Measurements from ENCODE around the gene RTN4RL2. TPM values are rescaled to one million over a fixed set of nuclear protein-coding genes. Genes with fewer than 3 reads are reported as not detected.

RTN4RL2 gene
- total and polyA plus RNA-seq, 9 of the 15 experiments (the other 6 are each of a cell fraction or from before 2014, with no cell fraction given): 0.06 to 1.9 (median 0.34) TPM; not detected in 4

DNA sequence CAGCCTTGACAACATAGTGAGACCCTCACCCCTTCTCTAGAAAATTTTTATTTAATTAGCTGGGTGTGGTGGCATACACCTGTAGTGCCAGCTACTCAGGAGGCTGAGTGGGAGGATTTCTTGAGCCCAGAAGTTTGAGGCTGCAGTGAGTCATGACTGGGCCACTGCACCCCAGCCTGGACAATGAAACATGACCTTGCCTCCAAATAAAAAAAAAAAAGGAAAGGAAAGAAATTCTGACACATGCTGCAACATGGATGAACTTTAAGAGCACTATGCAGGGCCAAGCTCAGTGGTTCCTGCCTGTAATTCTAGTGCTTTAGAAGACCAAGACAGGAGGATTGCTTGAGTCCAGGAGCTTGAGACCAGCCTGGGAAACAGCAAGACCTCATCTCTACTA, 42.2 kb upstream of the RTN4RL2 start:
- H4K20me1 ChIP-seq (replicated peaks; ENCODE audit: control insufficient read depth, insufficient read depth, low read length): peaks cover 17% of the 10 kb centered on the region
- H3K9ac ChIP-seq (ENCODE audit: insufficient read depth in 1 of 2, low read depth in 2 of 2, low read length in 2 of 2): no peak overlapping the region
- H3K4me1 ChIP-seq (replicated peaks in 1 of 2; ENCODE audit: control insufficient read depth in 2 of 2, insufficient read depth in 2 of 2, low read length in 2 of 2): peaks cover 0 to 3% of the 10 kb centered on the region in 2 experiments; a peak in 3 of 5 replicates
- DNase-seq (ENCODE audit: extremely low read depth in 1 of 4, low spot score in 3 of 4): no peak
- intact Hi-C loops (cut with micrococcal nuclease) (no loop called here), in situ Hi-C loops (cut with MboI) (no loop called here)
- H2AFZ ChIP-seq (ENCODE audit: low read depth, low read length): no peak overlapping the region
- no peaks in the 10 kb centered on the region for H3K9me1 ChIP-seq (ENCODE audit: control insufficient read depth, insufficient read depth, low read length)
- peaks cover 85% of the 10 kb centered on the region for H3K79me2 ChIP-seq (ENCODE audit: control insufficient read depth, insufficient read depth, low read length)
- no peak for ATAC-seq
- no peak overlapping the region for H3K4me2 ChIP-seq (ENCODE audit: insufficient read depth, low read length)
- ChIA-PET POLR2A (interaction anchor here (0.6 to 4.6 kb wide), 4 partner anchors 9 to 93 kb away, joined by 3 to 18 read pairs (median 4); no protein-coding TSS in a partner anchor), CTCF (ENCODE audit: low intra/inter-chr PET ratio) (no interaction called here)
- no peak overlapping the region for H3K27ac ChIP-seq (ENCODE audit: extremely low read depth, low read depth, low read length)
- FAIRE-seq: no peak
- H3K9me3 ChIP-seq (replicated peaks; ENCODE audit: control insufficient read depth, insufficient read depth, low read depth, low read length): no peaks in the 10 kb centered on the region
- peaks cover 99% of the 10 kb centered on the region for H3K36me3 ChIP-seq (ENCODE audit: control insufficient read depth, insufficient read depth, low read length)
- H3K4me3 ChIP-seq: no peak overlapping the region
- no peaks in the 10 kb centered on the region for H3K27me3 ChIP-seq (ENCODE audit: control insufficient read depth in 2 of 2, insufficient read depth in 2 of 2, low read length in 2 of 2)
- BruUV-seq (replicated peaks): no TSS peak
- TF ChIP-seq SMARCA5 (IDR thresholded peaks at IDR 0.05) (no peak), ZNF146 (CRISPR knock-in tag; IDR thresholded peaks at IDR 0.05; ENCODE audit: unreplicated experiment) (peak; percentile 1), ILF3 (IDR thresholded peaks at IDR 0.05; ENCODE audit: borderline replicate concordance) (no peak), CTBP1 (IDR thresholded peaks at IDR 0.05; ENCODE audit: borderline replicate concordance) (no peak), HNRNPL (IDR thresholded peaks at IDR 0.05; ENCODE audit: low read depth, low read length) (no peak)

DNA sequence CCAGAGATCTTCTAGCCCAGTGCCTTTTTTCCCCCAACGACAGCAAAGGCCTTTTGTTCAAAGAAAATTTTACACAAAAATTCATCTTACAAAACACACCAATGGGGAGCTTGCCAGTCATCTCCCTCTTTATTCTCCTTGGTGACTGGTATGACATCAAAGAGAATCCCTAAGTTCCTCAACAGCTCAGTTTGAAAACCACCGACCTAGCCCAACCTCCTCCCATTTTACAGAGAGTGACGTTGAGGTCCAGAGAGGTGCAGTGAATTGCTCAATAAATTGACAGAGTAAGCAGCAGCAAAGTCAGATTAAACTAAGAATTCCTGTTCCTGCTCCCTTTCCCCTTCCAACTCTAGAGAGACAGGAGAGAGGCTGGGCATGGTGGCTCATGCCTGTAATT, 41.2 kb upstream of the RTN4RL2 start:
- FAIRE-seq: no peak
- POLR2A ChIA-PET: interaction anchor here (1.2 to 4.6 kb wide), 2 partner anchors 13 to 16 kb away, joined by 5 to 18 read pairs; no protein-coding TSS in a partner anchor
- H3K36me3 ChIP-seq (ENCODE audit: control insufficient read depth, insufficient read depth, low read length): peaks cover 99% of the 10 kb centered on the region

More for the DNA sequence above, 41.2 kb upstream of the RTN4RL2 start:
- ATAC-seq: no peak
- Histone ChIP-seq H2AFZ (ENCODE audit: low read depth, low read length) (no peak overlapping the region), H3K4me3 (no peak overlapping the region), H3K27ac (ENCODE audit: extremely low read depth, low read depth, low read length) (no peak overlapping the region), H3K9ac (ENCODE audit: insufficient read depth in 1 of 2, low read depth in 2 of 2, low read length in 2 of 2) (no peak overlapping the region), H3K27me3 (ENCODE audit: control insufficient read depth in 2 of 2, insufficient read depth in 2 of 2, low read length in 2 of 2) (no peaks in the 10 kb centered on the region), H4K20me1 (replicated peaks; ENCODE audit: control insufficient read depth, insufficient read depth, low read length) (peaks cover 20% of the 10 kb centered on the region), H3K4me2 (ENCODE audit: insufficient read depth, low read length) (no peak overlapping the region), H3K79me2 (ENCODE audit: control insufficient read depth, insufficient read depth, low read length) (peaks cover 92% of the 10 kb centered on the region), H3K9me1 (ENCODE audit: control insufficient read depth, insufficient read depth, low read length) (peaks cover 5% of the 10 kb centered on the region), H3K9me3 (replicated peaks; ENCODE audit: control insufficient read depth, insufficient read depth, low read depth, low read length) (no peaks in the 10 kb centered on the region), H3K4me1 (replicated peaks in 1 of 2; ENCODE audit: control insufficient read depth in 2 of 2, insufficient read depth in 2 of 2, low read length in 2 of 2) (peaks cover 9% of the 10 kb centered on the region in 2 experiments; a peak in 4 of 5 replicates)
- no TSS peak for BruUV-seq (replicated peaks)
- 94% methylated on average over 3 of the region's 3 CpGs for WGBS (ENCODE audit: insufficient coverage, low coverage, missing lambda C conversion rate)
- in situ Hi-C loops (cut with MboI): no loop called here
- no peak for DNase-seq (ENCODE audit: extremely low read depth in 1 of 4, low spot score in 3 of 4)
- intact Hi-C loops (cut with micrococcal nuclease): no loop called here
- CTCF ChIA-PET (ENCODE audit: low intra/inter-chr PET ratio): no interaction called here
- no peak for TF ChIP-seq PPARD (CRISPR knock-in tag; IDR thresholded peaks at IDR 0.05)
- peak; percentile 9 for TF ChIP-seq RBM25 (IDR thresholded peaks at IDR 0.05; ENCODE audit: low read depth, low read length, severe bottlenecking)
- TF ChIP-seq, protein P1, sequence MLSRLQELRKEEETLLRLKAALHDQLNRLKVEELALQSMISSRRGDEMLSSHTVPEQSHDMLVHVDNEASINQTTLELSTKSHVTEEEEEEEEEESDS (CRISPR knock-in tag; IDR thresholded peaks at IDR 0.05): no peak
- TF ChIP-seq TEAD1 (CRISPR knock-in tag; IDR thresholded peaks at IDR 0.05): no peak
